Measurements from ENCODE around the gene SLC13A1.

DNA sequence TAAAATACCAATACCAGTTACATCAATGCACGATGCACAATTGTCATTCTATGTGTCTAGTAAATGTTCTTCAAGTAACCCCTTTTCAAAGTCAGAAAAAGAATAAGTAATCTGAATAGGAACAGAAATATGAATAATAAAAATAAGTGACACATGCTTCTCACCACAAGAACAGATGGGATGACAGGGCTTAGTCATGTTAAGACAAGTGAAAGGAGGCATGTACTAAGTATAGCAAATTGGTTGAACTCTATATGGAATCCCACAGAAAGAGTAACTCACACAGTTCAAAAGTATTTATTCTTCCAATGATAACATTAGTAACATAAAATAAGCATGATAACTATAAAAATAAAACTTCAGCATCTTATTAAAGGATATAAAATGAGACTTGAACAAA, 103.3 kb downstream of the SLC13A1 start:
- TF ChIP-seq, protein P1, sequence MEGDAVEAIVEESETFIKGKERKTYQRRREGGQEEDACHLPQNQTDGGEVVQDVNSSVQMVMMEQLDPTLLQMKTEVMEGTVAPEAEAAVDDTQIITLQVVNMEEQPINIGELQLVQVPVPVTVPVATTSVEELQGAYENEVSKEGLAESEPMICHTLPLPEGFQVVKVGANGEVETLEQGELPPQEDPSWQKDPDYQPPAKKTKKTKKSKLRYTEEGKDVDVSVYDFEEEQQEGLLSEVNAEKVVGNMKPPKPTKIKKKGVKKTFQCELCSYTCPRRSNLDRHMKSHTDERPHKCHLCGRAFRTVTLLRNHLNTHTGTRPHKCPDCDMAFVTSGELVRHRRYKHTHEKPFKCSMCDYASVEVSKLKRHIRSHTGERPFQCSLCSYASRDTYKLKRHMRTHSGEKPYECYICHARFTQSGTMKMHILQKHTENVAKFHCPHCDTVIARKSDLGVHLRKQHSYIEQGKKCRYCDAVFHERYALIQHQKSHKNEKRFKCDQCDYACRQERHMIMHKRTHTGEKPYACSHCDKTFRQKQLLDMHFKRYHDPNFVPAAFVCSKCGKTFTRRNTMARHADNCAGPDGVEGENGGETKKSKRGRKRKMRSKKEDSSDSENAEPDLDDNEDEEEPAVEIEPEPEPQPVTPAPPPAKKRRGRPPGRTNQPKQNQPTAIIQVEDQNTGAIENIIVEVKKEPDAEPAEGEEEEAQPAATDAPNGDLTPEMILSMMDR (IDR thresholded peaks at IDR 0.05 in 4 of 5, conservative IDR thresholded peaks at IDR 0.05 in 1 of 5): no peak
- no peak for TF ChIP-seq POLR2A (IDR thresholded peaks at IDR 0.05)
